Measurements from ENCODE around the gene WNT4. TPM values are rescaled to one million over a fixed set of nuclear protein-coding genes. Genes with fewer than 3 reads are reported as not detected.

WNT4 gene
- total RNA-seq, 2 donors from 2014 or later = 0.52 to 1.3 TPM

- DNase-seq = no peak
- intact Hi-C loops (cut with DNase I) = loop anchor here (10.0 kb wide), 1 partner anchor 542 kb away; the partner anchor contains the start of gene C1QC
Observed at GRCh38 chr1:22102746-22103145, 40.2 kb downstream of the WNT4 start.

GRCh38 chr1:22101995-22102394 is 40.9 kb downstream of the WNT4 start:
- Histone ChIP-seq H3K27ac (no peak overlapping the region), H3K4me3 (no peak overlapping the region), H3K4me1 (no peaks in the 10 kb centered on the region), H3K27me3 (no peaks in the 10 kb centered on the region), H3K9me3 (no peaks in the 10 kb centered on the region), H3K36me3 (replicated peaks in 1 of 2; ENCODE audit: insufficient read depth in 1 of 2, low read depth in 2 of 2) (peaks cover 0 to 2% of the 10 kb centered on the region in 2 donors)
- TF ChIP-seq CTCF (IDR thresholded peaks at IDR 0.05) (no peak), POLR2A (IDR thresholded peaks at IDR 0.05) (no peak)
- intact Hi-C loops (cut with DNase I) = loop anchor here (10.0 kb wide), 1 partner anchor 543 kb away; the partner anchor contains the start of gene C1QC
- ATAC-seq (no peak), DNase-seq (no peak)
- 87 to 94% methylated on average over 8 of the region's 8 CpGs for WGBS, 2 donors

More at GRCh38 chr1:22102746-22103145, 40.2 kb downstream of the WNT4 start:
- TF ChIP-seq CTCF (IDR thresholded peaks at IDR 0.05) (no peak), POLR2A (IDR thresholded peaks at IDR 0.05) (no peak)
- Histone ChIP-seq H3K27ac (no peak overlapping the region), H3K36me3 (replicated peaks in 1 of 2; ENCODE audit: insufficient read depth in 1 of 2, low read depth in 2 of 2) (peaks cover 0 to 2% of the 10 kb centered on the region in 2 donors), H3K27me3 (no peaks in the 10 kb centered on the region), H3K9me3 (no peaks in the 10 kb centered on the region), H3K4me1 (no peaks in the 10 kb centered on the region), H3K4me3 (no peak overlapping the region)
- ATAC-seq = no peak
- WGBS, 2 donors = 42 to 74% methylated on average over 3 of the region's 3 CpGs

DNA sequence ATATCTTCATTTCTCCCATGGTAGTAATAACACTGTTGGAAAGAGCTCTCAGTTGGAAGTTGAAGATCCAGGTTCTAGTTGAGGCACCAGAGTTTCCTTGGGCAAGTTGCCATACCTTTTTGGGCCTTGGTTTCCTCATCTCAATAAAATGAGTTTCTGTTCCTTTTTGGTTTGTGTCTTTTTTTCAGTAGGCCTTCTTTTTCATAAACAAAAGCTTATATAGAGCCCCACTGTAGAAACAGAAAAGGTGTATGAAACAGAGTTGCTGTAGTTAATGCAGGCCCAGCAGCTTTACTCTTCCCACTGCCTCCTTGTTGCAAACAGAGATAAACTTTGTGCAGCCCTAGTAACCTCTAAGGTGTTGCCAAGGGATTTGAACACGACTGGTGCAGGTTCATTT is 41.7 kb downstream of the WNT4 start:
- TF ChIP-seq CTCF (IDR thresholded peaks at IDR 0.05) (no peak), POLR2A (IDR thresholded peaks at IDR 0.05) (no peak)
- Histone ChIP-seq H3K36me3 (replicated peaks in 1 of 2; ENCODE audit: insufficient read depth in 1 of 2, low read depth in 2 of 2) (peaks cover 0 to 8% of the 10 kb centered on the region in 2 donors), H3K27me3 (no peaks in the 10 kb centered on the region), H3K4me3 (no peak overlapping the region), H3K4me1 (no peaks in the 10 kb centered on the region), H3K9me3 (no peaks in the 10 kb centered on the region), H3K27ac (no peak overlapping the region)
- intact Hi-C loops (cut with DNase I) = loop anchor here (10.0 kb wide), 1 partner anchor 544 kb away; the partner anchor contains the start of gene C1QC
- no peak for ATAC-seq
- DNase-seq = no peak
- WGBS, 2 donors = 29 to 35% methylated on average over 1 of the region's 1 CpG

- no peak for TF ChIP-seq POLR2A (IDR thresholded peaks at IDR 0.05)
- no peak for TF ChIP-seq CTCF (IDR thresholded peaks at IDR 0.05)
- Histone ChIP-seq H3K9me3 (no peaks in the 10 kb centered on the region), H3K27me3 (no peaks in the 10 kb centered on the region), H3K4me1 (no peaks in the 10 kb centered on the region), H3K36me3 (replicated peaks in 1 of 2; ENCODE audit: insufficient read depth in 1 of 2, low read depth in 2 of 2) (peaks cover 0 to 8% of the 10 kb centered on the region in 2 donors), H3K4me3 (no peak overlapping the region), H3K27ac (no peak overlapping the region)
- ATAC-seq = no peak
- intact Hi-C loops (cut with DNase I) = loop anchor here (10.0 kb wide), 1 partner anchor 545 kb away; the partner anchor contains the start of gene C1QC
- 86 to 100% methylated on average over 3 of the region's 3 CpGs for WGBS, 2 donors
- DNase-seq = no peak
Observed at GRCh38 chr1:22100168-22100567, 42.7 kb downstream of the WNT4 start.

DNA sequence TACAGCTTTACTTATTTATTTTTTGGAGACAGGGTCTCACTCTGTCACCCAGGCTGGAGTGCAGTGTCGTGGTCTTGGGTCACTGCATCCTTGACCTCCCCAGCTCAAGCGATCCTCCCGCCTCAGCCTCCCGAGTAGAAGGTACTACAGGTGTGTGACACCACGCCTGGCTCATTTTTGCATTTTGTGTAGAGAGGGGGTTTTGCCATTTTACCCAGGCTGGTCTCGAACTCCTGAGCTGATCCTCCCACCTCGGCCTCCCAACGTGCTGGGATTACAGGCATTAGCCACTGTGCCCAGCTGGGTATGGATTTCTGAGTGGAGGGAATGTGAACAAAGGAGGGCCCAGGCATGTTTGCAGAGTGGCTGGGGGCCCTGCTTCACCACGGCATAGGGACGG is 44.1 kb downstream of the WNT4 start:
- Histone ChIP-seq H3K9me3 (no peaks in the 10 kb centered on the region), H3K27ac (no peak overlapping the region), H3K4me3 (no peak overlapping the region), H3K4me1 (no peaks in the 10 kb centered on the region), H3K36me3 (replicated peaks in 1 of 2; ENCODE audit: insufficient read depth in 1 of 2, low read depth in 2 of 2) (peaks cover 0 to 11% of the 10 kb centered on the region in 2 donors), H3K27me3 (no peaks in the 10 kb centered on the region)
- WGBS, 2 donors = 88 to 94% methylated on average over 10 of the region's 10 CpGs
- ATAC-seq (no peak), DNase-seq (no peak)
- TF ChIP-seq POLR2A (IDR thresholded peaks at IDR 0.05) (no peak), CTCF (IDR thresholded peaks at IDR 0.05) (no peak)
- intact Hi-C loops (cut with DNase I) = no loop called here

Measured in body of pancreas (tissue), 4 donors.